Brain microvascular endothelial cell (primary cell): ENCODE data around the gene ACER3.

ENCODE experiments used
- DNase-seq: peaks from one replicate; pipeline ENCODE4 v3.0.0-alpha.2; 2020
- H3K27ac ChIP-seq: fragments of 250-450 bp; sonication (Bioruptor Pico); 2 replicates; pipeline ENCODE4 v1.5.1; 2020; ENCODE audit warnings: mild to moderate bottlenecking, moderate library complexity
- H3K27me3 ChIP-seq: fragments of 250-450 bp; sonication (Bioruptor Pico); replicated peaks from 2 replicates; pipeline ENCODE4 v1.5.1; 2020; ENCODE audit warnings: mild to moderate bottlenecking
- H3K36me3 ChIP-seq: fragments of 250-450 bp; sonication (Bioruptor Pico); replicated peaks from 2 replicates; pipeline ENCODE4 v1.5.1; 2020; ENCODE audit warnings: mild to moderate bottlenecking
- H3K4me3 ChIP-seq: 2 replicates; pipeline ENCODE4 v1.5.1; 2011; ENCODE audit warnings: low read depth, mild to moderate bottlenecking, control low read depth, low read length, moderate library complexity
- in situ Hi-C: cut with HindIII; loops from 2 replicates; pipeline ENCODE4 v1.10.0; 2017; ENCODE audit warnings: low sequenced_read_pairs, low pct_ligation_motif_present
- TF ChIP-seq, protein P1 (sequence below): IDR thresholded peaks from 2 replicates; pipeline ENCODE4 v1.5.1; 2011; ENCODE audit warnings: low read depth, mild to moderate bottlenecking, moderate library complexity, low read length, control low read depth, inconsistent platforms; ENCODE audit errors: missing control alignments

Gene ACER3

DNA sequence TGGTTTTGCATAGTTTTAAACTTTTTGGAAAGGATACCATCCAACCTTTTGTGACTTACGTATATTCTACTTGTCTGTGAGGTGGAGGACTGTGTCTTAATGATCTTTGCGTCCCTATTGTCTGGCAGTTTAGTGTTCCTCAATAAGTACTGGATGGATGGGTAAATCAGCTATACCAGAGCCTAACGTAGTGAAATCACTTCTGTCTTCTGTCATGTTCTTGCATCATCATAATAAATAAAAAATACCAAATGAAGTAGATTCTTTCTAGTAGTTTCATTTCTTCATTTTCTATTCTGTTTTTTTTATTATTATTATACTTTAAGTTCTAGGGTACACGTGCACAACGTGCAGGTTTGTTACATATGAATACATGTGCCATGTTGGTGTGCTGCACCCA lies 66.4 kb downstream of the ACER3 start:
- H3K36me3 ChIP-seq: no peaks in the 10 kb centered on the region
- no peaks in the 10 kb centered on the region for H3K27me3 ChIP-seq
- in situ Hi-C loops: no loop called here
- TF ChIP-seq, protein P1, sequence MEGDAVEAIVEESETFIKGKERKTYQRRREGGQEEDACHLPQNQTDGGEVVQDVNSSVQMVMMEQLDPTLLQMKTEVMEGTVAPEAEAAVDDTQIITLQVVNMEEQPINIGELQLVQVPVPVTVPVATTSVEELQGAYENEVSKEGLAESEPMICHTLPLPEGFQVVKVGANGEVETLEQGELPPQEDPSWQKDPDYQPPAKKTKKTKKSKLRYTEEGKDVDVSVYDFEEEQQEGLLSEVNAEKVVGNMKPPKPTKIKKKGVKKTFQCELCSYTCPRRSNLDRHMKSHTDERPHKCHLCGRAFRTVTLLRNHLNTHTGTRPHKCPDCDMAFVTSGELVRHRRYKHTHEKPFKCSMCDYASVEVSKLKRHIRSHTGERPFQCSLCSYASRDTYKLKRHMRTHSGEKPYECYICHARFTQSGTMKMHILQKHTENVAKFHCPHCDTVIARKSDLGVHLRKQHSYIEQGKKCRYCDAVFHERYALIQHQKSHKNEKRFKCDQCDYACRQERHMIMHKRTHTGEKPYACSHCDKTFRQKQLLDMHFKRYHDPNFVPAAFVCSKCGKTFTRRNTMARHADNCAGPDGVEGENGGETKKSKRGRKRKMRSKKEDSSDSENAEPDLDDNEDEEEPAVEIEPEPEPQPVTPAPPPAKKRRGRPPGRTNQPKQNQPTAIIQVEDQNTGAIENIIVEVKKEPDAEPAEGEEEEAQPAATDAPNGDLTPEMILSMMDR: no peak
- H3K27ac ChIP-seq: no peak overlapping the region
- no peak for DNase-seq
- H3K4me3 ChIP-seq: no peak overlapping the region

- in situ Hi-C loops: no loop called here
- Histone ChIP-seq H3K27ac (no peak overlapping the region), H3K27me3 (no peaks in the 10 kb centered on the region), H3K36me3 (no peaks in the 10 kb centered on the region), H3K4me3 (no peak overlapping the region)
- TF ChIP-seq, protein P1: no peak
- DNase-seq: no peak
These were observed 74.3 kb downstream of the ACER3 start for GRCh38 chr11:76935042-76935441.

GRCh38 chr11:76939219-76939631 lies 78.5 kb downstream of the ACER3 start:
- Histone ChIP-seq H3K27ac (no peak overlapping the region), H3K36me3 (no peaks in the 10 kb centered on the region), H3K4me3 (no peak overlapping the region), H3K27me3 (no peaks in the 10 kb centered on the region)
- no peak for DNase-seq
- TF ChIP-seq, protein P1: no peak
- in situ Hi-C loops: no loop called here

DNA sequence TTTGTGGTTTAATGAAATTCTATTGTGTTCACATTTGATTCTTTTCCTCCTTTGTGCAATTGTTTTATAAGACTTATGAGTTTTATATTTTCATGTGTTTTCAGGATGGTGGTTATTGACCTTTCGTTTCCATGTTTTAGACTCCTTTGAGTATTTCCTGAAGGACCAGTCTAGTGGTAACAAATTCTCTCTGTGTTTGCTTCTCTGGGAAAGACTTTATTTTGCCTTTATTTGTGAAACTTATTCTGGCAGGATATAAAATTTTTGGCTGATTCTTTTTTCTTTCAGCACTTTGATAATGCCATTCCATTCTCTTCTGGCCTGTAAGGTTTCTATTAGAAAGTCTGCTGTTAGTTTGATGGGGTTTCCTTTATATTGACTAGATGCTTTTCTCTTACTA lies 83.5 kb downstream of the ACER3 start:
- Histone ChIP-seq H3K4me3 (no peak overlapping the region), H3K27ac (no peak overlapping the region), H3K27me3 (no peaks in the 10 kb centered on the region), H3K36me3 (no peaks in the 10 kb centered on the region)
- in situ Hi-C loops: no loop called here
- no peak for DNase-seq
- TF ChIP-seq, protein P1: no peak

GRCh38 chr11:76946223-76946622 lies 85.5 kb downstream of the ACER3 start:
- Histone ChIP-seq H3K36me3 (no peaks in the 10 kb centered on the region), H3K4me3 (no peak overlapping the region), H3K27me3 (no peaks in the 10 kb centered on the region), H3K27ac (no peak overlapping the region)
- DNase-seq: no peak
- in situ Hi-C loops: no loop called here
- TF ChIP-seq, protein P1: no peak

DNA sequence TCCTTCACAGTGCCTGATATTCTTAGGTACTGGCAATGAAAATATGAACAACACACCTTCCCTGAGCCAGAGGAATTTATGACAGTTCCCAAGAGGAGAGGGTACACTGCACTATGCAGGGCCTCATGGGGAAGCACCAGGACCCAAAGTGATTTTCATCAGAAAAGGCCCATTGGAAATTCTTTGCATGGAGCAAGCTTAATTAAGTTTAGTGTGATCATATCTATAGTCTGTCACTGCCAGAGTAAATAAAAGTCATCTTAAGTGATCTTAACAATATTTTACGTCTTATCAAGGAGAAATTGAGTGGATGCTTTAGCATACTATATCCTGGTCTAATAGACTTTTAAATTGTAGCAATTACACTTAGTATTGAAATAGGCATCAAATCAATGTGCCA lies 86.5 kb downstream of the ACER3 start:
- Histone ChIP-seq H3K36me3 (no peaks in the 10 kb centered on the region), H3K27ac (no peak overlapping the region), H3K27me3 (no peaks in the 10 kb centered on the region), H3K4me3 (no peak overlapping the region)
- in situ Hi-C loops: no loop called here
- TF ChIP-seq, protein P1: no peak
- DNase-seq: no peak
